Fibroblast of skin of scalp (primary cell): ENCODE measurements around the gene CX3CL1.
"Not testable (repeated sequence)": the region's sequence is repeated elsewhere in the genome, so short reads cannot be mapped to it uniquely, and the experiment has no call there.

Experiments used
- DNase-seq: peaks from one replicate; pipeline ENCODE4 v3.0.0-alpha.2; 2013

Gene CX3CL1

DNA sequence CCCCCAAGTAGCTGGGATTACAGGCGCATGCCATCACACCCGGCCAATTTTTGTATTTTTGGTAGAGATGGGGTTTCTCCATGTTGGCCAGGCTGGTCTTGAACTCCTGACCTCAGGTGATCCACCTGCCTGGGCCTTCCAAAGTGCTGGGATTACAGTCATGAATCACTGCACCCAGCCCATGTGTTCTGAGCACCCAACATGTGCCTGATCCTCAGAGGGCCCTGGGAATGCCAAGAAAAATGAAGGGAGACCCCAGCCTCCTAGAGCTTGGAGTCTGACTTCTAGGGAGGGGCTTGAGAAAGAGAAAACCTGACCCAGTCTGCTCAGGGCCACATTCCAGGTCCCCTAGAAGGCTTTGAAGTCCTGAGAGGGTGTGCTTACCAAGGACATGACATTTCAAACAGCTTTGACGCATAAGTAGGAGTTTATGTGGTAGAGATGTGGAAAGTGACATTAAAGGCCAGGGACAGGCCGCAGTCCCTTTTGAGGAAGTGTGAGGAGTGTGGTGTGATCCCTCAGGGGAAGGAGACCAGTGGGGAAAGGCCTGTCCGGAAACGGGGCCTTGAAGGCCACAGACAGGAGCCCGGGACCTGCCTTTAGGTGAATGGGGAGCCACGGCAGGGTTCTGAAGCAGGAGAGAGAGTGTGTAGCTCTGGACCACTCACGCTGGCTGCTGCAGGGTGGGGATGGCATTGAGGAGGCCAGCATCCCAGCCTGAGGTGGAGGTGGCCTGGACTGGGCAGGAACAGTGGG is 14.8 kb upstream of the CX3CL1 start:
- DNase-seq = no peak

GRCh38 chr16:57358086-57358420 is 14.2 kb upstream of the CX3CL1 start:
- no peak for DNase-seq

DNA sequence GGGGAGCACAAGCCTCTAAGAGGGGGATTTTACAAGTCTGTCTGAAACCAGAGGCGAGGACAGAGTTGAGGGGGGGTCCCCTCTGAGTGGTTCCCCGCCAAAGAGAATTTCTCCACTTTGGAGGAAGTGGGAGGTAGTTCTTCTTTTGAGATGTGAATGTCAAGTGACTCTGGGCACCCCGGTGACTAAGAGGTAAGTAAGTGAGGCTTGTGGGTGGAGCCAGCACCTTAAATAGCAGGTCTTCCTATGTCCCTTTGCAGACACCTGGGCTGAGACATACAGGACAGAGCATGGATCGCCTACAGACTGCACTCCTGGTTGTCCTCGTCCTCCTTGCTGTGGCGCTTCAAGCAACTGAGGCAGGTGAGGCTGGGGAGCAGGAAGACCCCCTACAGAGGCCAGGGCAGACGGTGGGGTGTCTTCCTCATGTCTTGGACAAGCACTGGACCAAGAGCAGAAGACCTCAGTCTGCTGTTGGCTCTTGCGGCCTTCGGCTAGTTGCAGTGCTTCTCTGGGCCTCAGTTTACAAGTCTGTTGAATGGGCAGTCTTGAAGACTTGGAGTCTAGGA is 13.7 kb upstream of the CX3CL1 start, which contains the start of gene CCL22:
TSS of gene CCL22 (plus strand) at position 257 of the 569 bp plus-strand sequence. CDS start at position 291, 34 bp downstream.
- DNase-seq = no peak

DNA sequence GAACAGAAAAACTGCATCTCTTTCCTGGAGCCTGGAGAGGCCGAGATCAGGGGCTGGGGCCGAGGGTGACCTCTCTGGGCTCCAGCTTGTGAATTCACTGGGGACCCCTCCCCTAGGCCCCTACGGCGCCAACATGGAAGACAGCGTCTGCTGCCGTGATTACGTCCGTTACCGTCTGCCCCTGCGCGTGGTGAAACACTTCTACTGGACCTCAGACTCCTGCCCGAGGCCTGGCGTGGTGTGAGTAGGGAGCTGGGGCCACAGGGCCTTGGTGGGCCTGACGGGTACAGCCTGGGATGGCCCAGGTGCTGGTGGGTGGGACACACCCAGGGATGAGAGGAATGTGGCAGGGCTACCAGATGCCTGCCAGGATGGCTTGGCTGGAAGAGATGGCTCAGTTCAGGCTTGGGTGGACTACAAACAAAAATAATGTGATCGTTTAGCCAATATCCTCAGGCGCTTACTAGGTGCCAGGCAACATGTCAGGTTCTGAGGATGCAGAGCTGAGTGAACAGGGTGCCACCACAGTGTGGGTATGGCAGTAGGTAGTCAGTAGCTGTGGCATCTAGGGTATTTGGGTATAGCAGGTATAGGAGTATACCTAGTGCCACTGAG is 11.9 kb upstream of the CX3CL1 start:
- no peak for DNase-seq

- no peak for DNase-seq
Measured at GRCh38 chr16:57361404-57361803, 10.9 kb upstream of the CX3CL1 start.

GRCh38 chr16:57364143-57364542 is 8.1 kb upstream of the CX3CL1 start:
- no peak for DNase-seq

GRCh38 chr16:57366544-57367040 is 5.7 kb upstream of the CX3CL1 start:
- DNase-seq = no peak

GRCh38 chr16:57367116-57367752 is 5.1 kb upstream of the CX3CL1 start:
- DNase-seq = no peak

DNA sequence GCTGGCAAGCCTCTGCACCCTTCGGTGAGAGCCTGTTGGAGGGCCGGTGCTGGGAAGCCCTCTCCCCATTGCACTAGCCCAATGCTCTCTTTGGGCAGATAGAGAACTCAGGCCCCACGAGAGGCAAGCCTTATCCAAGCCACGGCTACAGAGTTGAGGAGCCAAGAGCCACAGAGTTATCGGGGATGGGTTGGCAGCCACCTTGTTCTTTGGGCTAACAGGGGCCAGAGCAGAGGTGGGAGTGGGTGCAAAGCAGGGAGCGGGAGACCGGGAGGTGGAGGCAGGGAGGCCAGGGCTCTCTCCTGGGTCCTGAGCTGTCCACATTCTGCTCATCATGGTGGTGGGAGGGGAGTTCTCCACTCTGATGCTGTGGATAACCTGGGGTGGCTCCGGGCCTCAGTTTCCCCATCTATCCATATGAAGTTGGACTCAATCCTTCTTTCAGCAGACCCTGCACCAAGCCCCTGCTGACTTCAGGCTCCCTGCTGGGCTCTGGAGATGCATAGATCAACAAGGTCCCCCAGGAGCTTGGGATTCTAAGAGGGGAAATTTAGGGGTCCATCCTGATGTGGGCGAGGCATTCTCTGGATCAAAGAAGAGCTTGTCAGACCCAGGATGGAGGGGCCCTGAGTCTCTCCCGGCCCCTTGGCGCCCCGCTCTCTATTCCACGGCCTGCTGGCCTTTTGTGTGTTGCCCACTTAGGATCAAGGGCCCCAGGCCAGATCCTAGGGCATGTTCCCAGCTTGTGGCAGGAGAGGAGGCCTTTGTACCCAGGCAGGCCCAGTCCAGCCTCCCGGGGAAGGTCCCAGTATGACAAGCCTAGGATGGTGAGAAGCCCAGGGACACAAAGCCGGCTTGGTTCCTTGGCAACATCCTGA is 557 bp upstream of the CX3CL1 start:
- DNase-seq = no peak

GRCh38 chr16:57373117-57373947 is 1.0 kb downstream of the CX3CL1 start:
- DNase-seq = no peak

GRCh38 chr16:57374067-57374534 is 1.8 kb downstream of the CX3CL1 start:
- DNase-seq = no peak

DNA sequence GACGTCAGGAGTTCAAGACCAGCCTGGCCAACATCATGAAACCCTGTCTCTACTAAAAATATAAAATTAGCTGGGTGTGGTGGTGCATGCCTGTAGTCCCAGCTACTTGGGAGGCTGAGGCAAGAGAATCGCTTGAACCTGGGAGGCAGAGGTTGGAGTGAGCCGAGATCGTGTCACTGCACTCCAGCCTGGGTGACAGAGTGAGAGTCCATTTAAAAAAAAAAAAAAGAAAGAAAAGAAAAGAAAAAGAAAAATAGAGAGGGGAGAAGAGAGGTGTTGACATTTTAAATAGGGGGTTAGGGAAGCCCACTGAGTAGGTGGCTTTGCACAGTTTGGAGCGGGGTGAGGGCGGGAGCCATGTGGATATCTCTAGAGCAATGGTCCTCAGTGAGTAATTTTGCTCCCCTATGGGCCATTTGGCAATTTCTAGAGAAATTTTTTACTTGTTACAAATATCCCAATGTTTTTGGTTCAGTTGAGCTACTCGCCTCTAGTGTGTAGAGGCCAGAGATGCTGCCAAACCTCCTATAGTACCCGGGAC is 2.7 kb downstream of the CX3CL1 start:
- not testable (repeated sequence) for DNase-seq

GRCh38 chr16:57376313-57376818 is 4.1 kb downstream of the CX3CL1 start:
- DNase-seq = no peak

DNA sequence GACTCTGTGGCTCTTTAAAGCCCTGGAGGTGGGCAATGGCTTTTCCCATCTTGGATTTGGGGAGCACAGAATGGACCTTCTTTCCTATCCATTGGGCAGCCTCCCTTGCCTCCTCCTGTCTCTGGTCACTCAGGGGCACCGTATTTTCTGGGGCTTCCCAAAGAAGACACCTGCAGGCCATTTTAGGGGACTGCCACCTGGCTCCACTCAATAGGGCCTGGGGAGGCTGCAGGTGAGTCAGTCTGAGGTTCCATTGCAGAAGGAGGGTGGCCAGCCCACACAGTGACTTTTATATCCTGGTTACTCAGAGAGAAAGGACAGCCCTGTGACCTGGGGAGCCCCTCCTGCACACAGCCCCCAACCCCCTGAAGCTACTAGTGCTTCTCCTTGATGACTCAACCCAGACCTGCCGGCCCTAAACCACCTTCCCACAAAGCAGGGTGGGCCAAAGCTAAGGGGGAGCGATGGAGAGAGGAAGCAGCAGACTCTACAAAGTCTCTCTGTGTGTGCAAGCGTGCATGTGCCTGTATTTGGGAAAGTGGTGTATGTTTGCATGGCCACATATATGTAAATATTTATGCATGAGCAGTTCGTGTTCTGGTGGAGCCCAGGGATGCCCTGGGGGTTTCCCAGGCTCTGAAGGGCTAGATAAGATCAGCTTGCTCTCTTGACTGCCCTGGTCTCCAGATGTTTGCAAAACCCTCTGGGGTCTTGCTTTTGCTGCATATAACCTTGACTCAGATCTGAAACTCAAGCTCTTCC is 5.0 kb downstream of the CX3CL1 start:
- DNase-seq = no peak

DNA sequence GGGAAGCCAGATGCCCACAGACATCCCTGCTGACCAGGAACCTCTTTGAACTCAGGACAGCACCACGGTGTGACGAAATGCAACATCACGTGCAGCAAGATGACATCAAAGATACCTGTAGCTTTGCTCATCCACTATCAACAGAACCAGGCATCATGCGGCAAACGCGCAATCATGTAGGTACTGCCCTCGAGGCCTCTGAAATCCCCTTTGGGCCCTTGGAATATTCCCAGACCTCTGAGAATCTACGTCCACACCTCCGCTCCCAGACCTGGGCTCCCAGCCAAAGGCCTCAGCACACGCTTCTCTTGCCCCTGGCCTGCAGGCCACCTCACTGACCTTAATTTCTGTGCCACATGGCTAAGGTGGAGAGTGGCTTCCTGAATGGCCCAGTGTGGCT is 7.3 kb downstream of the CX3CL1 start:
- no peak for DNase-seq

DNA sequence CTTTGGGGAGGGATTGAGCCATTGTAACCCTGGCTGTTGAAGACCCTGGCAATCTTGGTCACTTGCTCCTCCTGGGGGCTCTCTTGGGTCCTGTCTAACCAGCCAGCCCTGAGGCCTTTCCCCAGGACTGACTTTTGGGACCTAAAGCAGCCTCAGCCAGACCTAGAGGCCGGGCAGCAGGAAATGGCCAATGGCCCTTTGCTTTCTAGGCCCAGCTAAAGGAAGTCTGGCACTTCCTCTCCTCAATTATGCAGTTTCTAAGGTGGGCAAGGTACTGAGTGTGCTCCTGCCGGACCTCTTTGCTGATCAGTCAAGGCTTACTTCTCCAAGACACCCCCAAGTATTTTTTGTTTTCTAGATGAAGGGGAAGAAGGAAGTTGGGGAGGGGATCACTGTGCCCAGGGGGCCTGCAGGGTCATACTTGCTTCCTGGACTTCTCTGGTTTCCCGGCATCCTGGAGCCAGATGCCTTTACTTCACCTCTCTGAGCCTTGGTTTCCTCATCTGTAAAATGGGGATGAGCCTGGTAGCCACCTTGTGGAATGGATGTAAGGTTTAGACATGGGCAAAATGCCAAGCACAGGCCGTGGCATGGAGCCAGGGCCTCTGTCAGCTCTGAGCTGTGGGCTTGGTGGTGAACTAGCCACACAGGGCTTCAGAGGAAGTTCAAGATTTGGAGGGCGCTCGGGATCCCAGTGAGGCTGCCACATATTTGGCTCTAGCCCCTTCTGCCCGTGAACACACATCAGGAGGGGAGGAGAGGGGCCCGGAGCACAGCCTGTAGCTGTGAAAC is 8.6 kb downstream of the CX3CL1 start:
- peak; percentile 22 for DNase-seq

GRCh38 chr16:57381791-57382534 is 9.7 kb downstream of the CX3CL1 start:
- DNase-seq = no peak

GRCh38 chr16:57382535-57383275 is 10.4 kb downstream of the CX3CL1 start:
- DNase-seq = no peak
